Astrocyte of the cerebellum (primary cell): ENCODE data around the gene WDR76.
"Not testable (repeated sequence)": the region's sequence is repeated elsewhere in the genome, so short reads cannot be mapped to it uniquely, and the experiment has no call there.

ENCODE experiments used
- DNase-seq: peaks from one replicate; pipeline ENCODE4 v3.0.0-alpha.2; 2011; ENCODE audit warnings: low read depth
- H3K4me3 ChIP-seq: 2 replicates; pipeline ENCODE4 v1.5.1; 2011; ENCODE audit warnings: mild to moderate bottlenecking, low read depth, low read length, moderate library complexity
- CTCF ChIP-seq: IDR thresholded peaks from 2 replicates; pipeline ENCODE4 v1.5.1; 2012; ENCODE audit warnings: low read length, low read depth, moderate library complexity, mild to moderate bottlenecking; ENCODE audit errors: missing control alignments
- in situ Hi-C: cut with HindIII; loops from 2 replicates; pipeline ENCODE4 v1.10.0; 2017; ENCODE audit warnings: low sequenced_read_pairs

WDR76 gene

GRCh38 chr15:43821505-43821904, 5.3 kb upstream of the WDR76 start:
- no peak for DNase-seq
- no peak overlapping the region for H3K4me3 ChIP-seq
- no peak for TF ChIP-seq CTCF
- in situ Hi-C loops: no loop called here

- peak; percentile 91 for DNase-seq
- in situ Hi-C loops: no loop called here
- H3K4me3 ChIP-seq: peak within 1 kb of the TSS; percentile 89
- no peak for TF ChIP-seq CTCF
Measured at GRCh38 chr15:43824302-43825246, 2.2 kb upstream of the WDR76 start, which contains the start of gene MFAP1. MFAP1 (minus strand) TSS chr15:43824690; CDS start chr15:43824569, 121 bp downstream.

GRCh38 chr15:43825305-43825704, 1.5 kb upstream of the WDR76 start:
- DNase-seq, H3K4me3 ChIP-seq, in situ Hi-C loops: not testable (repeated sequence)

GRCh38 chr15:43826029-43826507, 734 bp upstream of the WDR76 start:
- no peak for TF ChIP-seq CTCF
- H3K4me3 ChIP-seq: peak overlapping the region; percentile 48
- in situ Hi-C loops: no loop called here
- DNase-seq: no peak

- in situ Hi-C loops: no loop called here
- peak overlapping the region; percentile 7 for H3K4me3 ChIP-seq
- TF ChIP-seq CTCF: no peak
- DNase-seq: no peak
Measured at GRCh38 chr15:43828061-43828657, 1.4 kb downstream of the WDR76 start.

- H3K4me3 ChIP-seq, in situ Hi-C loops, DNase-seq: not testable (repeated sequence)
Measured at GRCh38 chr15:43829951-43830540, 3.2 kb downstream of the WDR76 start.

- DNase-seq, in situ Hi-C loops, H3K4me3 ChIP-seq: not testable (repeated sequence)
Measured at GRCh38 chr15:43830691-43831275, 4.0 kb downstream of the WDR76 start.

- H3K4me3 ChIP-seq, in situ Hi-C loops, DNase-seq: not testable (repeated sequence)
Measured at GRCh38 chr15:43831519-43832052, 4.8 kb downstream of the WDR76 start.

- in situ Hi-C loops, DNase-seq, H3K4me3 ChIP-seq: not testable (repeated sequence)
Measured at GRCh38 chr15:43832485-43832884, 5.7 kb downstream of the WDR76 start.
